K562 (cell line): ENCODE results near the gene PTPRM. TPM values are rescaled to one million over a fixed set of nuclear protein-coding genes. Genes with fewer than 3 reads are reported as not detected.

Source experiments
- DMBX1 ChIP-seq: fragments of 250-450 bp; sonication (Bioruptor Pico); IDR thresholded peaks from 2 replicates; pipeline ENCODE4 v1.8.0; 2022; ENCODE audit warnings: inconsistent platforms, mild to moderate bottlenecking, moderate library complexity, borderline replicate concordance
- SLC30A9 ChIP-seq: fragments of 250-450 bp; sonication (Bioruptor Pico); IDR thresholded peaks from 2 replicates; pipeline ENCODE4 v1.8.0; 2022; ENCODE audit warnings: mild to moderate bottlenecking, moderate library complexity
- ZNF384 ChIP-seq: IDR thresholded peaks from 2 replicates; pipeline ENCODE4 v1.6.1; 2012; ENCODE audit warnings: low read depth, low read length, improper control_type of control experiment
- polyA plus RNA-seq, 8 experiments: library from polyadenylated mRNA; depleted of rRNA in 4 of 8; stranded (reverse) in 5 of 8; unstranded in 3 of 8; fragments of >200 nt; fragmentation: Nextera tagmentation in 2 of 8; fragmentation: Illumina TruSeq in 1 of 8; extraction: Ambion mirVana in 2 of 8; extraction: Trizol in 1 of 8; gene quantifications; 2 replicates each; pipeline versions ENCODE4 v1.2.1 to v1.2.3, GENCODE V29; 2011 to 2014; ENCODE audit warnings: inconsistent platforms in 1 of 8, missing spikeins in 1 of 8
- total RNA-seq, 7 experiments: library from RNA; depleted of rRNA in 6 of 7; stranded (reverse); fragments of >200 nt in 6 of 7; fragmentation: Illumina TruSeq in 2 of 7; extraction: Trizol in 2 of 7; gene quantifications; 2 replicates each; pipeline versions ENCODE4 v1.2.1 to v1.2.3, GENCODE V29; 2011 to 2021; ENCODE audit warnings: low replicate concordance in 1 of 7
- TF ChIP-seq, protein P1 (sequence below), 2 experiments: fragments of 450-650 bp in 1 of 2; sonication (generic) in 1 of 2; formaldehyde crosslinking in 1 of 2; IDR thresholded peaks; 2 replicates each; pipeline versions ENCODE4 v1.7.1 to v1.9.0; 2016 to 2022; ENCODE audit warnings: inconsistent platforms in 1 of 2, mild to moderate bottlenecking in 1 of 2, missing genetic modification reagents in 1 of 2

The PTPRM gene
- total and polyA plus RNA-seq, 9 of the 15 experiments (the other 6 are each of a cell fraction or from before 2014, with no cell fraction given) = 0.03 to 0.16 (median 0.08) TPM; not detected in 3

DNA sequence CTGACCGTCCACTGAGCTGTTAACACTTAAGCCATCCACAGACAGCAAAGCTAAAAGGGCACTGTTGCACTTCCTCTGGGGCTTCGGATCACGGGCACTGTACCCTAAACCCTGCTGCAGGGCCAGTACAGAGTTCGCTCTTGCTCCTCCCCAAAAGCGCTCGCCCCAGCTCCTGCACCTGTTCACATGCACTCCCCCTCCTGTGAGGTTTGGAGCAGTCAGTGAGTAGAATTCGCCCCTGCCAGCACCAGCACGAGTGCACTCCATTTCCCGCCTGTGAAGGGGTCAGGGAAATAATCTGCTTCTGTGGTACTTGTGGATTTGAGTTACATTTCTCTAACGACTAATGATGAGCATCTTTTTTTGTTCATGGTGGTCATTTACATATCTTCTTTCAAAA lies 158.8 kb downstream of the PTPRM start (continued):
- TF ChIP-seq, protein P1, sequence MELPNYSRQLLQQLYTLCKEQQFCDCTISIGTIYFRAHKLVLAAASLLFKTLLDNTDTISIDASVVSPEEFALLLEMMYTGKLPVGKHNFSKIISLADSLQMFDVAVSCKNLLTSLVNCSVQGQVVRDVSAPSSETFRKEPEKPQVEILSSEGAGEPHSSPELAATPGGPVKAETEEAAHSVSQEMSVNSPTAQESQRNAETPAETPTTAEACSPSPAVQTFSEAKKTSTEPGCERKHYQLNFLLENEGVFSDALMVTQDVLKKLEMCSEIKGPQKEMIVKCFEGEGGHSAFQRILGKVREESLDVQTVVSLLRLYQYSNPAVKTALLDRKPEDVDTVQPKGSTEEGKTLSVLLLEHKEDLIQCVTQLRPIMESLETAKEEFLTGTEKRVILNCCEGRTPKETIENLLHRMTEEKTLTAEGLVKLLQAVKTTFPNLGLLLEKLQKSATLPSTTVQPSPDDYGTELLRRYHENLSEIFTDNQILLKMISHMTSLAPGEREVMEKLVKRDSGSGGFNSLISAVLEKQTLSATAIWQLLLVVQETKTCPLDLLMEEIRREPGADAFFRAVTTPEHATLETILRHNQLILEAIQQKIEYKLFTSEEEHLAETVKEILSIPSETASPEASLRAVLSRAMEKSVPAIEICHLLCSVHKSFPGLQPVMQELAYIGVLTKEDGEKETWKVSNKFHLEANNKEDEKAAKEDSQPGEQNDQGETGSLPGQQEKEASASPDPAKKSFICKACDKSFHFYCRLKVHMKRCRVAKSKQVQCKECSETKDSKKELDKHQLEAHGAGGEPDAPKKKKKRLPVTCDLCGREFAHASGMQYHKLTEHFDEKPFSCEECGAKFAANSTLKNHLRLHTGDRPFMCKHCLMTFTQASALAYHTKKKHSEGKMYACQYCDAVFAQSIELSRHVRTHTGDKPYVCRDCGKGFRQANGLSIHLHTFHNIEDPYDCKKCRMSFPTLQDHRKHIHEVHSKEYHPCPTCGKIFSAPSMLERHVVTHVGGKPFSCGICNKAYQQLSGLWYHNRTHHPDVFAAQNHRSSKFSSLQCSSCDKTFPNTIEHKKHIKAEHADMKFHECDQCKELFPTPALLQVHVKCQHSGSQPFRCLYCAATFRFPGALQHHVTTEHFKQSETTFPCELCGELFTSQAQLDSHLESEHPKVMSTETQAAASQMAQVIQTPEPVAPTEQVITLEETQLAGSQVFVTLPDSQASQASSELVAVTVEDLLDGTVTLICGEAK (IDR thresholded peaks at IDR 0.05) = no peak
- TF ChIP-seq, protein P1 (CRISPR knock-in tag; IDR thresholded peaks at IDR 0.05) = no peak
- TF ChIP-seq DMBX1 (CRISPR knock-in tag) (no peak), SLC30A9 (CRISPR knock-in tag) (no peak), ZNF384 (no peak)
